Measurements from ENCODE around the gene KBTBD12.

Gene KBTBD12

GRCh38 chr3:128011140-128011539, 96.1 kb downstream of the KBTBD12 start:
- DNase-seq (ENCODE audit: low read depth): no peak
- peak; percentile 48 for TF ChIP-seq CTCF (IDR thresholded peaks at IDR 0.05; ENCODE audit: control insufficient read depth, insufficient read depth, low read depth, low read length, missing control alignments)
- no peak overlapping the region for H3K4me3 ChIP-seq (ENCODE audit: control insufficient read depth, low read depth, low read length)

GRCh38 chr3:128012050-128012449, 97.0 kb downstream of the KBTBD12 start:
- no peak for DNase-seq (ENCODE audit: low read depth)
- TF ChIP-seq CTCF (IDR thresholded peaks at IDR 0.05; ENCODE audit: control insufficient read depth, insufficient read depth, low read depth, low read length, missing control alignments): no peak
- H3K4me3 ChIP-seq (ENCODE audit: control insufficient read depth, low read depth, low read length): no peak overlapping the region

- TF ChIP-seq CTCF (IDR thresholded peaks at IDR 0.05; ENCODE audit: control insufficient read depth, insufficient read depth, low read depth, low read length, missing control alignments): no peak
- no peak for DNase-seq (ENCODE audit: low read depth)
- no peak overlapping the region for H3K4me3 ChIP-seq (ENCODE audit: control insufficient read depth, low read depth, low read length)
Observed at GRCh38 chr3:128014548-128014947, 99.5 kb downstream of the KBTBD12 start.

GRCh38 chr3:128016502-128016901, 101.5 kb downstream of the KBTBD12 start:
- TF ChIP-seq CTCF (IDR thresholded peaks at IDR 0.05; ENCODE audit: control insufficient read depth, insufficient read depth, low read depth, low read length, missing control alignments): no peak
- DNase-seq (ENCODE audit: low read depth): no peak
- no peak overlapping the region for H3K4me3 ChIP-seq (ENCODE audit: control insufficient read depth, low read depth, low read length)

GRCh38 chr3:128021768-128022372, 106.8 kb downstream of the KBTBD12 start:
- H3K4me3 ChIP-seq (ENCODE audit: control insufficient read depth, low read depth, low read length): no peak overlapping the region
- no peak for TF ChIP-seq CTCF (IDR thresholded peaks at IDR 0.05; ENCODE audit: control insufficient read depth, insufficient read depth, low read depth, low read length, missing control alignments)
- DNase-seq (ENCODE audit: low read depth): no peak

- H3K4me3 ChIP-seq (ENCODE audit: control insufficient read depth, low read depth, low read length): no peak overlapping the region
- DNase-seq (ENCODE audit: low read depth): no peak
- TF ChIP-seq CTCF (IDR thresholded peaks at IDR 0.05; ENCODE audit: control insufficient read depth, insufficient read depth, low read depth, low read length, missing control alignments): no peak
Observed at GRCh38 chr3:128033102-128033501, 118.1 kb downstream of the KBTBD12 start.

- TF ChIP-seq CTCF (IDR thresholded peaks at IDR 0.05; ENCODE audit: control insufficient read depth, insufficient read depth, low read depth, low read length, missing control alignments): no peak
- H3K4me3 ChIP-seq (ENCODE audit: control insufficient read depth, low read depth, low read length): no peak overlapping the region
- no peak for DNase-seq (ENCODE audit: low read depth)
Observed at GRCh38 chr3:128036119-128036518, 121.1 kb downstream of the KBTBD12 start.
